CD14-positive monocyte (primary cell): ENCODE measurements around the gene SLU7. TPM values are rescaled to one million over a fixed set of nuclear protein-coding genes. Genes with fewer than 3 reads are reported as not detected.

Source experiments
- DNase-seq, 3 donors: peaks; one replicate each; pipeline ENCODE4 v3.0.0-alpha.2; 2011 to 2022
- H2AFZ ChIP-seq: 2 replicates; pipeline ENCODE4 v1.6.0; 2012; ENCODE audit warnings: mild to moderate bottlenecking, low read depth, low read length, inconsistent platforms; ENCODE audit not compliant: insufficient read depth, poor library complexity, severe bottlenecking
- H3K27ac ChIP-seq, 2 donors: 1 replicate in 1 of 2; 2 replicates in 1 of 2; pipeline ENCODE4 v1.5.1; 2012 to 2013; ENCODE audit warnings: low read length in 2 of 2, control low read depth in 1 of 2, inconsistent platforms in 1 of 2, low read depth in 1 of 2, mild to moderate bottlenecking in 1 of 2
- H3K27me3 ChIP-seq, 2 donors: one replicate each; pipeline versions ENCODE4 v1.6.0 to v1.6.1; 2011 to 2013; ENCODE audit warnings: low read length in 2 of 2; ENCODE audit not compliant: control insufficient read depth in 2 of 2, insufficient read depth in 2 of 2
- H3K36me3 ChIP-seq, 2 donors: replicated peaks in 1 of 2; 1 replicate in 1 of 2; 2 replicates in 1 of 2; pipeline versions ENCODE4 v1.5.1 to v1.6.1; 2012 to 2013; ENCODE audit warnings: low read length in 2 of 2, control low read depth in 1 of 2, inconsistent platforms in 1 of 2, mild to moderate bottlenecking in 1 of 2; ENCODE audit not compliant: insufficient read depth in 2 of 2, control insufficient read depth in 1 of 2
- H3K4me1 ChIP-seq, 2 donors: 1 replicate in 1 of 2; 2 replicates in 1 of 2; pipeline versions ENCODE4 v1.5.1 to v1.6.1; 2012 to 2013; ENCODE audit warnings: low read length in 2 of 2, control low read depth in 1 of 2, inconsistent platforms in 1 of 2, mild to moderate bottlenecking in 1 of 2, moderate library complexity in 1 of 2; ENCODE audit not compliant: insufficient read depth in 2 of 2, control insufficient read depth in 1 of 2
- H3K4me2 ChIP-seq: replicated peaks from 2 replicates; pipeline ENCODE3; 2012; ENCODE audit warnings: low read length, moderate library complexity, mild to moderate bottlenecking; ENCODE audit not compliant: poor library complexity, severe bottlenecking; ENCODE audit errors: extremely low read depth
- H3K4me3 ChIP-seq, 3 experiments: fragments of 200-600 bp in 1 of 3; sonication (generic) in 1 of 3; replicated peaks in 1 of 3; 1 replicate in 2 of 3; 2 replicates in 1 of 3; pipeline ENCODE4 v1.5.1; 2011 to 2013; ENCODE audit warnings: low read length in 3 of 3, mild to moderate bottlenecking in 3 of 3, control low read depth in 2 of 3, low read depth in 2 of 3, inconsistent platforms in 1 of 3, moderate library complexity in 1 of 3
- H3K79me2 ChIP-seq: 2 replicates; pipeline ENCODE4 v1.6.0; 2012; ENCODE audit warnings: mild to moderate bottlenecking, control low read depth, inconsistent platforms, low read length, moderate library complexity; ENCODE audit not compliant: insufficient read depth
- H3K9ac ChIP-seq: 2 replicates; pipeline ENCODE4 v1.6.0; 2017; ENCODE audit warnings: low read length, mild to moderate bottlenecking; ENCODE audit not compliant: insufficient read depth, poor library complexity, severe bottlenecking
- H3K9me3 ChIP-seq, 2 donors: replicated peaks in 1 of 2; 1 replicate in 1 of 2; 2 replicates in 1 of 2; pipeline versions ENCODE4 v1.5.1 to v1.6.1; 2012 to 2013; ENCODE audit warnings: low read length in 2 of 2, control low read depth in 1 of 2; ENCODE audit not compliant: control insufficient read depth in 1 of 2, insufficient read depth in 1 of 2
- H4K20me1 ChIP-seq: 2 replicates; pipeline ENCODE4 v1.6.0; 2012; ENCODE audit warnings: mild to moderate bottlenecking, low read length, control low read depth, moderate library complexity; ENCODE audit not compliant: insufficient read depth
- H3K27ac Mint-ChIP-seq, 7 donors: one replicate each; pipeline ENCODE4 v1.8.0; 2020; ENCODE audit warnings: mild to moderate bottlenecking in 7 of 7, mixed read lengths in 7 of 7, moderate library complexity in 6 of 7, inconsistent platforms in 2 of 7
- H3K27me3 Mint-ChIP-seq, 3 donors: one replicate each; pipeline ENCODE4 v1.8.0; 2021 to 2022; ENCODE audit warnings: low read depth in 3 of 3, mild to moderate bottlenecking in 3 of 3, mixed read lengths in 3 of 3, moderate library complexity in 3 of 3, inconsistent platforms in 1 of 3
- H3K36me3 Mint-ChIP-seq, 2 donors: one replicate each; pipeline ENCODE4 v1.8.0; 2020; ENCODE audit warnings: mixed read lengths in 2 of 2, inconsistent platforms in 1 of 2, mild to moderate bottlenecking in 1 of 2
- H3K4me1 Mint-ChIP-seq: one replicate; pipeline ENCODE4 v1.8.0; 2020; ENCODE audit warnings: mild to moderate bottlenecking, mixed read lengths
- H3K4me3 Mint-ChIP-seq, 2 donors: one replicate each; pipeline ENCODE4 v1.8.0; 2020; ENCODE audit warnings: mild to moderate bottlenecking in 2 of 2, mixed read lengths in 2 of 2, moderate library complexity in 1 of 2
- H3K9me3 Mint-ChIP-seq, 7 donors: one replicate each; pipeline ENCODE4 v1.8.0; 2020 to 2022; ENCODE audit warnings: mixed read lengths in 7 of 7, mild to moderate bottlenecking in 6 of 7, moderate library complexity in 6 of 7, inconsistent platforms in 2 of 7
- CTCF ChIP-seq: fragments of 200-600 bp; IDR thresholded peaks from one replicate; pipeline ENCODE4 v1.8.0; 2022; ENCODE audit warnings: antibody characterized with exemption, mild to moderate bottlenecking
- WGBS: methylation state at CpG from one replicate; pipeline ENCODE4 v1.1.5; 2013; ENCODE audit warnings: missing lambda C conversion rate; ENCODE audit not compliant: insufficient coverage; 5-methylcytosine and 5-hydroxymethylcytosine counted together
- intact Hi-C, 2 donors: fragments of 100-400 bp; cut with micrococcal nuclease; formaldehyde crosslinking; loops; one replicate each; pipeline versions ENCODE4 v1.15.0 to v1.15.1; 2023
- polyA plus RNA-seq, 3 donors: library from polyadenylated mRNA; depleted of rRNA in 1 of 3; unstranded in 2 of 3; stranded (reverse) in 1 of 3; fragments of 300-500 nt in 2 of 3; fragments of >200 nt in 1 of 3; fragmentation: Illumina TruSeq in 2 of 3; gene quantifications; 1 replicate in 2 of 3; 2 replicates in 1 of 3; pipeline ENCODE4 v1.2.3, GENCODE V29; 2012 to 2021

Gene SLU7
- polyA plus RNA-seq, 3 donors: 38.4 to 61.6 (median 42.3) TPM

- Mint-ChIP-seq H3K4me3 (no peak overlapping the region), H3K4me1 (peaks cover 17% of the 10 kb centered on the region), H3K9me3 (no peaks in the 10 kb centered on the region), H3K27ac (no peak overlapping the region), H3K36me3 (peaks cover 7 to 12% of the 10 kb centered on the region in 2 donors), H3K27me3 (peaks cover 2 to 5% (median 2%) of the 10 kb centered on the region in 3 donors)
- Histone ChIP-seq H3K4me2 (no peak overlapping the region), H3K9ac (no peak overlapping the region), H4K20me1 (no peaks in the 10 kb centered on the region), H3K4me3 (no peak overlapping the region), H3K27me3 (no peaks in the 10 kb centered on the region), H3K36me3 (peaks cover 0 to 3% of the 10 kb centered on the region in 2 donors), H3K79me2 (no peaks in the 10 kb centered on the region), H3K4me1 (peaks cover 10 to 27% of the 10 kb centered on the region in 2 donors), H3K27ac (no peak overlapping the region), H2AFZ (no peak overlapping the region), H3K9me3 (no peaks in the 10 kb centered on the region)
- intact Hi-C loops: loop anchor here in 1 of 2 donors (5.0 kb wide), 1 partner anchor 71 kb away; no protein-coding TSS in a partner anchor
- TF ChIP-seq CTCF: no peak
- 100% methylated on average over 2 of the region's 4 CpGs for WGBS
- DNase-seq: no peak
Observed at GRCh38 chr5:160436017-160436416, 17.1 kb upstream of the SLU7 start.

GRCh38 chr5:160435532-160435931 lies 16.7 kb upstream of the SLU7 start:
- 50% methylated on average over 1 of the region's 1 CpG for WGBS
- intact Hi-C loops: loop anchor here in 1 of 2 donors (5.0 kb wide), 1 partner anchor 72 kb away; no protein-coding TSS in a partner anchor
- no peaks in the 10 kb centered on the region for H4K20me1 ChIP-seq

More at GRCh38 chr5:160435532-160435931, 16.7 kb upstream of the SLU7 start:
- Histone ChIP-seq H3K4me1 (peaks cover 10 to 22% of the 10 kb centered on the region in 2 donors), H3K9me3 (no peaks in the 10 kb centered on the region), H3K36me3 (peaks cover 0 to 8% of the 10 kb centered on the region in 2 donors), H3K27me3 (no peaks in the 10 kb centered on the region), H3K9ac (no peak overlapping the region), H3K4me2 (no peak overlapping the region), H3K4me3 (no peak overlapping the region), H3K27ac (no peak overlapping the region), H2AFZ (no peak overlapping the region), H3K79me2 (no peaks in the 10 kb centered on the region)
- Mint-ChIP-seq H3K36me3 (peaks cover 7 to 14% of the 10 kb centered on the region in 2 donors), H3K27me3 (peaks cover 2 to 5% (median 2%) of the 10 kb centered on the region in 3 donors), H3K4me3 (no peak overlapping the region), H3K27ac (peak overlapping the region in 1 of 7 donors; percentile 6), H3K9me3 (no peaks in the 10 kb centered on the region), H3K4me1 (peaks cover 16% of the 10 kb centered on the region)
- TF ChIP-seq CTCF: no peak
- no peak for DNase-seq
